SH-SY5Y (cell line): ENCODE measurements around the gene GEMIN7.

Experiments used
- GATA2 ChIP-seq: IDR thresholded peaks from 2 replicates; pipeline ENCODE4 v1.6.1; 2011; ENCODE audit warnings: mild to moderate bottlenecking, low read depth, low read length
- GATA3 ChIP-seq: IDR thresholded peaks from 2 replicates; pipeline ENCODE4 v1.6.1; 2011; ENCODE audit warnings: low read depth, mild to moderate bottlenecking, low read length, moderate library complexity

DNA sequence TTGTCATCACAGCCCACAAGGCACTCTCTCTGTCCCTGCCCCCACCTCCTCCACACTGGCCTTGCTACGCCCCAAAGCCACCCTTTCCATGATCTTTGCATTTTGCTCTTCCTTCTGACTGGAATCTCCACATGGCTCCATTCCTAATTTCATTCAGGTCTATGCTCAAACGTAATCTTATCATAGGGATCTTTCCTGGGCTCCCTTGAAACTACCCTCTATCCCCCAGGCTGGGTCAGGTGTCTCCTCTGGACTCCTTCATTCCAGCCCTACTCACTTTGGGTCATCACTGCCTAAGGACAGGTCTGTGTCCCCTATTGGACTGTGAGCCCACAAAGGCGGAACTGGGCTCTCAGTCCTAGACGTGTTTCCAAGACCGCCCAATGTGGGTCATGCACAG, 3.1 kb downstream of the GEMIN7 start:
- TF ChIP-seq GATA3 = no peak
- TF ChIP-seq GATA2 = no peak
